ENCODE measurements around the gene STK32C. TPM values are rescaled to one million over a fixed set of nuclear protein-coding genes. Genes with fewer than 3 reads are reported as not detected.

Gene STK32C
- total RNA-seq, 4 donors from 2014 or later, result 5.0 to 8.9 (median 8.1) TPM

- ATAC-seq (ENCODE audit: low FRiP score) (no peak), DNase-seq (ENCODE audit: low spot score) (no peak)
- no peak for TF ChIP-seq CTCF (IDR thresholded peaks at IDR 0.05)
These were observed 77.1 kb downstream of the STK32C start for GRCh38 chr10:132230557-132231210.

GRCh38 chr10:132229834-132230556, 77.8 kb downstream of the STK32C start:
- no peak for TF ChIP-seq CTCF (IDR thresholded peaks at IDR 0.05)
- ATAC-seq (ENCODE audit: low FRiP score) (peak; percentile 43), DNase-seq (ENCODE audit: low spot score) (no peak)

- no peak for TF ChIP-seq CTCF (IDR thresholded peaks at IDR 0.05)
- ATAC-seq (ENCODE audit: low FRiP score) (no peak), DNase-seq (ENCODE audit: low spot score) (no peak)
These were observed 78.7 kb downstream of the STK32C start for GRCh38 chr10:132229096-132229495.

- DNase-seq (ENCODE audit: low spot score), result no peak
- no peak for ATAC-seq (ENCODE audit: low FRiP score)
- no peak for TF ChIP-seq CTCF (IDR thresholded peaks at IDR 0.05)
These were observed 79.1 kb downstream of the STK32C start for GRCh38 chr10:132228616-132229015.

GRCh38 chr10:132227851-132228390, 79.8 kb downstream of the STK32C start:
- ATAC-seq (ENCODE audit: low FRiP score), result no peak
- DNase-seq (ENCODE audit: low spot score), result no peak

GRCh38 chr10:132226586-132227405, 81.0 kb downstream of the STK32C start:
- TF ChIP-seq CTCF (IDR thresholded peaks at IDR 0.05), result no peak
- ATAC-seq (ENCODE audit: low FRiP score) (no peak), DNase-seq (ENCODE audit: low spot score) (no peak)

More at GRCh38 chr10:132227851-132228390, 79.8 kb downstream of the STK32C start:
- TF ChIP-seq CTCF (IDR thresholded peaks at IDR 0.05), result no peak

Measured in omental fat pad (tissue), 4 donors.